ENCODE data around the gene FFAR1. TPM values are rescaled to one million over a fixed set of nuclear protein-coding genes. Genes with fewer than 3 reads are reported as not detected.
"Not testable (repeated sequence)": the region's sequence is repeated elsewhere in the genome, so short reads cannot be mapped to it uniquely, and the experiment has no call there.

The FFAR1 gene
- total RNA-seq, 2 experiments from 2014 or later, result not detected

- ChIA-PET POLR2A (no interaction called here), CTCF (interaction anchor here (0.9 kb wide), 1 partner anchor 10 kb away, joined by 3 read pairs; no protein-coding TSS in a partner anchor)
- Mint-ChIP-seq H3K4me1 (peaks cover 3% of the 10 kb centered on the region), H3K27me3 (peaks cover 25% of the 10 kb centered on the region), H3K9me3 (no peaks in the 10 kb centered on the region), H3K4me3 (no peak overlapping the region), H3K36me3 (ENCODE audit: low read depth) (no peaks in the 10 kb centered on the region), H3K27ac (no peak overlapping the region)
- DNase-seq, result no peak
Measured at GRCh38 chr19:35363001-35363590, 15.4 kb downstream of the FFAR1 start.

GRCh38 chr19:35363711-35364425 is 16.2 kb downstream of the FFAR1 start:
- POLR2A ChIA-PET, result no interaction called here
- CTCF ChIA-PET, result no interaction called here
- Mint-ChIP-seq H3K4me1 (no peaks in the 10 kb centered on the region), H3K27ac (no peak overlapping the region), H3K4me3 (no peak overlapping the region), H3K27me3 (peaks cover 33% of the 10 kb centered on the region), H3K9me3 (no peaks in the 10 kb centered on the region), H3K36me3 (ENCODE audit: low read depth) (no peaks in the 10 kb centered on the region)
- DNase-seq, result no peak

GRCh38 chr19:35365303-35365702 is 17.6 kb downstream of the FFAR1 start:
- H3K27ac Mint-ChIP-seq, result no peak overlapping the region
- H3K4me3 Mint-ChIP-seq, result no peak overlapping the region
- H3K27me3 Mint-ChIP-seq, result peaks cover 37% of the 10 kb centered on the region
- H3K9me3 Mint-ChIP-seq, result no peaks in the 10 kb centered on the region
- no peaks in the 10 kb centered on the region for H3K4me1 Mint-ChIP-seq
- DNase-seq, result no peak
- ChIA-PET CTCF (interaction anchor here (0.8 kb wide), 1 partner anchor 104 kb away, joined by 3 read pairs; no protein-coding TSS in a partner anchor), POLR2A (no interaction called here)
- H3K36me3 Mint-ChIP-seq (ENCODE audit: low read depth), result no peaks in the 10 kb centered on the region

- Mint-ChIP-seq H3K4me3 (no peak overlapping the region), H3K4me1 (no peaks in the 10 kb centered on the region), H3K36me3 (ENCODE audit: low read depth) (no peaks in the 10 kb centered on the region), H3K9me3 (no peaks in the 10 kb centered on the region), H3K27ac (no peak overlapping the region), H3K27me3 (peaks cover 27% of the 10 kb centered on the region)
- DNase-seq, result no peak
- POLR2A ChIA-PET, result no interaction called here
- CTCF ChIA-PET, result no interaction called here
Measured at GRCh38 chr19:35368378-35368777, 20.7 kb downstream of the FFAR1 start.

DNA sequence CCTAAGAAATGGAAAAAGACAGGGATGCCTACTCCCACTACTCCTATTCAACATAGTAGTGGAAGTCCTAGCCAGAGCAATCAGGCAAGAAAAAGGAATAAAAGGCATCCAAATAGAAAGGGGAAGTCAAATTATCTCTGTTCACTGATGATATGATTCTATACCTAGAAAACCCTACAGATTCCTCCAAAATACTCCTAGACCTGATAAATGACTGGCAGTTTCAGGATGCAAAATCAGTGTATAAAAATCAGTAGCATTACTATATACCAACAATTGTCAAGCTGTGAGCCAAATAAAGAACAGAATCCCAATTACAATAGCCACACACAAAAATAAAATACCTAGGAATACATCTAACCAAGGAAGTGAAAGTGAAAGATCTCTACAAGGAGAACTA is 21.8 kb downstream of the FFAR1 start:
- no peak overlapping the region for H3K27ac Mint-ChIP-seq
- POLR2A ChIA-PET, result no interaction called here
- no peaks in the 10 kb centered on the region for H3K9me3 Mint-ChIP-seq

DNA sequence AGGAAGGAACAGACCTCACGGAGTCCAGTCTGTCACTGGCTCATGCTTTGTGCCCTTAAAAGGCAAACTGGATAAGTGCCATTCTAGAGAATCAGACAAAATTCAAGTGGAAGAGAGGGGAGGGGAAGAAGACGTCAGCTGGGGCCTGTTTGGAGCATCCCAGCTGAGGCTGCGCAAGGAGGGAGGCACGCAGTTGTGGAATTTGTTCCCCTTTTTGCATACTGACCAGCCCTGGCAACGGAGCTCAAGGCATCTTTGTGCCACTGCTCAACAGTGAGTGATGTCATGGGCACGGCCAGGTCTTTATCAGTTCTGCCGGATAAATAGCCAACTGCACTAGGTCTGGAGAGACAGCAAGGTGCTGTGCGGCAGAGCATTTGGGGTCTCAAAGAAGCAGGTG is 23.0 kb downstream of the FFAR1 start, which contains the start of gene GPR42:
Gene GPR42 (plus strand): TSS at position 347 of the 400 bp plus-strand sequence. CDS start 292 bp downstream, outside the sequence.
- no peaks in the 10 kb centered on the region for H3K9me3 Mint-ChIP-seq
- H3K36me3 Mint-ChIP-seq (ENCODE audit: low read depth), result no peaks in the 10 kb centered on the region
- no peak within 1 kb of the TSS for H3K4me3 Mint-ChIP-seq
- no peak for DNase-seq
- H3K4me1 Mint-ChIP-seq, result no peaks in the 10 kb centered on the region
- POLR2A ChIA-PET, result no interaction called here
- peaks cover 29% of the 10 kb centered on the region for H3K27me3 Mint-ChIP-seq
- H3K27ac Mint-ChIP-seq, result no peak within 1 kb of the TSS
- CTCF ChIA-PET, result no interaction called here

More for the DNA sequence above, 21.8 kb downstream of the FFAR1 start:
- Mint-ChIP-seq H3K4me1 (no peaks in the 10 kb centered on the region), H3K4me3 (no peak overlapping the region), H3K36me3 (ENCODE audit: low read depth) (no peaks in the 10 kb centered on the region), H3K27me3 (peaks cover 28% of the 10 kb centered on the region)
- CTCF ChIA-PET, result no interaction called here
- no peak for DNase-seq

DNA sequence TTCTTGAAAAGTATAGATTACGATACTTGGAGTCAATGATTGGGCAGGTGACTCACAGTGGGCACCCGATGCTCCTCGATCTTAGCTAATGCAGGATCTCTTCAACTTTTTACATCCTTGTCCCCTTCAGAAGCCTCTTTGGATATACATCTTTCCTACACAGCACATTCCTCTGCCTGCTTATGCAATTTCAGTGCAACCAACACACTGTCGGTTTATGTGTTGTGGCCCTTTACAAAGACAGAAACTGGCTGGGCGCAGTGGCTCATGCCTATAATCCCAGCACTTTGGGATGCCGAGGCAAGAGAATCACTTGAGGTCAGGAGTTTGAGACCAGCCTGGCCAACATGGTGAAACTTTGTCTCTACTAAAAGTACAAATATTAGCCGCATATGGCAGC is 25.8 kb downstream of the FFAR1 start:
- no peaks in the 10 kb centered on the region for H3K36me3 Mint-ChIP-seq (ENCODE audit: low read depth)
- no peaks in the 10 kb centered on the region for H3K4me1 Mint-ChIP-seq
- H3K27me3 Mint-ChIP-seq, result peaks cover 25% of the 10 kb centered on the region
- ChIA-PET CTCF (no interaction called here), POLR2A (no interaction called here)
- H3K27ac Mint-ChIP-seq, result no peak overlapping the region
- no peak overlapping the region for H3K4me3 Mint-ChIP-seq
- no peak for DNase-seq
- no peaks in the 10 kb centered on the region for H3K9me3 Mint-ChIP-seq

DNA sequence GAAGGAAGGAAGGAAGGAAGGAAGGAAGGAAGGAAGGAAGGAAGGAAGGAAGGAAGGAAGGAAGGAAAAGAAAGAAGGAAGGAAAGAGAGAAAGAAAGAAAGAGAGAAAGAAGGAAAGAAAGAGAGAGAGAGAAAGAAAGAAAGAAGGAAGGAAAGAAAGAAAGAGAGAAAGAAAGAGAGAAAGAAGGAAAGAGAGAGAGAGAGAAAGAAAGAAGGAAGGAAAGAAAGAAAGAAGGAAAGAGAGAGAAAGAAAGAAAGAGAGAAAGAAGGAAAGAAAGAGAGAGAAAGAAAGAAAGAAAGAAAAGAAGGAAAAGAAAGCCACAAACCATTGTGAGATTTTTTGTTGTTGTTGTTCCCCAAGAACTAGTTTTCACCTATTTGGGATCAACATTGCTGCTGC is 26.3 kb downstream of the FFAR1 start:
- H3K4me1 Mint-ChIP-seq; CTCF ChIA-PET; H3K27ac Mint-ChIP-seq; H3K9me3 Mint-ChIP-seq; H3K36me3 Mint-ChIP-seq (ENCODE audit: low read depth); H3K4me3 Mint-ChIP-seq; DNase-seq; POLR2A ChIA-PET: not testable (repeated sequence)
- H3K27me3 Mint-ChIP-seq, result peaks cover 24% of the 10 kb centered on the region

- Mint-ChIP-seq H3K27me3 (peaks cover 30% of the 10 kb centered on the region), H3K27ac (no peak overlapping the region), H3K4me1 (no peaks in the 10 kb centered on the region), H3K4me3 (no peak overlapping the region), H3K36me3 (ENCODE audit: low read depth) (no peaks in the 10 kb centered on the region), H3K9me3 (no peaks in the 10 kb centered on the region)
- ChIA-PET CTCF (interaction anchor here (0.9 kb wide), 1 partner anchor 23 kb away, joined by 3 read pairs; no protein-coding TSS in a partner anchor), POLR2A (no interaction called here)
- DNase-seq, result no peak
Measured at GRCh38 chr19:35375505-35376307, 28.0 kb downstream of the FFAR1 start.

GRCh38 chr19:35377656-35378055 is 30.0 kb downstream of the FFAR1 start:
- peaks cover 37% of the 10 kb centered on the region for H3K27me3 Mint-ChIP-seq
- CTCF ChIA-PET, result interaction anchor here (0.7 kb wide), 1 partner anchor 578 kb away, joined by 3 read pairs; no protein-coding TSS in a partner anchor
- POLR2A ChIA-PET, result no interaction called here

GRCh38 chr19:35378356-35378755 is 30.7 kb downstream of the FFAR1 start:
- CTCF ChIA-PET, result interaction anchor here (0.7 kb wide), 1 partner anchor 9 kb away, joined by 3 read pairs; no protein-coding TSS in a partner anchor
- Mint-ChIP-seq H3K36me3 (ENCODE audit: low read depth) (no peaks in the 10 kb centered on the region), H3K27ac (no peak overlapping the region)

More at GRCh38 chr19:35377656-35378055, 30.0 kb downstream of the FFAR1 start:
- Mint-ChIP-seq H3K4me1 (peaks cover 1% of the 10 kb centered on the region), H3K9me3 (no peaks in the 10 kb centered on the region), H3K4me3 (no peak overlapping the region), H3K27ac (no peak overlapping the region), H3K36me3 (ENCODE audit: low read depth) (no peaks in the 10 kb centered on the region)
- DNase-seq, result no peak

DNA sequence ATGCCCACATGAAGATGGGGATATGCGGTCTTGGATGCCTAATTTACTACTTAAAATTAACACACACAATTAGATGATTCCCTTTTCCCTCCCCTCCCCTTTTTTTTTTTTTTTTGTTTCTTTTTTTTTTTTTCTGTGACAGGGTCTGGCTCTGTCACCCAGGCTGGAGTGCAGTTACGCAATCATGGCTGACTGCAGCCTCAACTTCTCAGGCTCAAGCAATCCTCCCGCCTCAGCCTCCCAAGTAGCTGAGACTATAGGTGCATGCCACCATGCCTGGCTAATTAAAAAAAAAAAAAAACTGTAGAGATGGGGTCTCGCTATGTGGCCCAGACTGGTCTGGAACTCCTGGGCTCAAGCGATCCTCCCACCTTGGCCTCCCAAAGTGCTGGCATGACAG is 31.8 kb downstream of the FFAR1 start:
- H3K4me1 Mint-ChIP-seq, H3K27ac Mint-ChIP-seq: not testable (repeated sequence)

More at GRCh38 chr19:35378356-35378755, 30.7 kb downstream of the FFAR1 start:
- POLR2A ChIA-PET, result interaction anchor here (1.0 kb wide), 1 partner anchor 84 kb away, joined by 3 read pairs; no protein-coding TSS in a partner anchor
- no peaks in the 10 kb centered on the region for H3K9me3 Mint-ChIP-seq
- H3K27me3 Mint-ChIP-seq, result peaks cover 40% of the 10 kb centered on the region
- H3K4me1 Mint-ChIP-seq, result peaks cover 1% of the 10 kb centered on the region
- DNase-seq, result no peak
- H3K4me3 Mint-ChIP-seq, result no peak overlapping the region

GRCh38 chr19:35379992-35380391 is 32.3 kb downstream of the FFAR1 start:
- ChIA-PET CTCF (no interaction called here), POLR2A (no interaction called here)
- H3K36me3 Mint-ChIP-seq (ENCODE audit: low read depth), result no peaks in the 10 kb centered on the region
- no peak overlapping the region for H3K4me3 Mint-ChIP-seq
- peaks cover 39% of the 10 kb centered on the region for H3K27me3 Mint-ChIP-seq
- peaks cover 4% of the 10 kb centered on the region for H3K9me3 Mint-ChIP-seq
- H3K4me1 Mint-ChIP-seq, result peaks cover 1% of the 10 kb centered on the region
- H3K27ac Mint-ChIP-seq, result no peak overlapping the region
- DNase-seq, result no peak

More for the DNA sequence above, 31.8 kb downstream of the FFAR1 start:
- DNase-seq; H3K36me3 Mint-ChIP-seq (ENCODE audit: low read depth); POLR2A ChIA-PET; H3K9me3 Mint-ChIP-seq; CTCF ChIA-PET; H3K4me3 Mint-ChIP-seq: not testable (repeated sequence)
- peaks cover 39% of the 10 kb centered on the region for H3K27me3 Mint-ChIP-seq

Data from activated CD4-positive, alpha-beta memory T cell treated with anti-CD3 and anti-CD28 coated beads, Interleukin-2, amount 10 ng/mL, durations not matched to agents 7 days and 5 days (primary cell).